HG03558 (cell line): ENCODE data around the gene RNASEH1.
"Not testable (repeated sequence)": the region's sequence is repeated elsewhere in the genome, so short reads cannot be mapped to it uniquely, and the experiment has no call there.

ENCODE experiments used
- ATAC-seq: cut with Tn5 transposase; IDR thresholded peaks from one replicate; pipeline ENCODE4 v1.9.1; 2021; ENCODE audit warnings: moderate number of reproducible peaks; ENCODE audit not compliant: unreplicated experiment; ENCODE audit errors: extremely low read depth

Gene RNASEH1

GRCh38 chr2:3594493-3595281 lies 36.6 kb upstream of the RNASEH1 start, which contains the start of gene COLEC11:
Gene COLEC11 (plus strand): TSS chr2:3595112. CDS start chr2:3604341, 9,229 bp downstream.
- no peak for ATAC-seq

GRCh38 chr2:3589086-3589485 lies 31.0 kb upstream of the RNASEH1 start:
- no peak for ATAC-seq

GRCh38 chr2:3588084-3588483 lies 30.0 kb upstream of the RNASEH1 start:
- ATAC-seq, result no peak

- no peak for ATAC-seq
These were observed 29.3 kb upstream of the RNASEH1 start for GRCh38 chr2:3587432-3587831.

GRCh38 chr2:3587021-3587420 lies 28.9 kb upstream of the RNASEH1 start:
- ATAC-seq, result no peak

GRCh38 chr2:3586220-3586619 lies 28.1 kb upstream of the RNASEH1 start:
- ATAC-seq, result no peak

- ATAC-seq, result no peak
These were observed 27.4 kb upstream of the RNASEH1 start for GRCh38 chr2:3585261-3586109.

GRCh38 chr2:3584608-3585260 lies 26.6 kb upstream of the RNASEH1 start:
- ATAC-seq, result no peak

GRCh38 chr2:3584076-3584475 lies 25.9 kb upstream of the RNASEH1 start:
- no peak for ATAC-seq

- ATAC-seq, result no peak
These were observed 23.5 kb upstream of the RNASEH1 start for GRCh38 chr2:3581367-3582262.

GRCh38 chr2:3580449-3580848 lies 22.3 kb upstream of the RNASEH1 start:
- no peak for ATAC-seq

GRCh38 chr2:3578987-3579386 lies 20.9 kb upstream of the RNASEH1 start:
- no peak for ATAC-seq

- ATAC-seq, result not testable (repeated sequence)
These were observed 18.1 kb upstream of the RNASEH1 start for GRCh38 chr2:3576263-3576630.

GRCh38 chr2:3575534-3576262 lies 17.6 kb upstream of the RNASEH1 start:
- no peak for ATAC-seq

- no peak for ATAC-seq
These were observed 16.0 kb upstream of the RNASEH1 start for GRCh38 chr2:3574155-3574554.

GRCh38 chr2:3572620-3573019 lies 14.5 kb upstream of the RNASEH1 start:
- ATAC-seq, result no peak

GRCh38 chr2:3571284-3571683 lies 13.2 kb upstream of the RNASEH1 start:
- no peak for ATAC-seq

- ATAC-seq, result not testable (repeated sequence)
These were observed 11.5 kb upstream of the RNASEH1 start for GRCh38 chr2:3569656-3570055.

- no peak for ATAC-seq
These were observed 8.7 kb upstream of the RNASEH1 start for GRCh38 chr2:3566806-3567205.
